ENCODE measurements around the gene RLIM.
A peak's percentile ranks its signal among the peaks of the same experiment; 100 is the strongest.
"Not testable (repeated sequence)": the region's sequence is repeated elsewhere in the genome, so short reads cannot be mapped to it uniquely, and the experiment has no call there.

Gene RLIM, protein sequence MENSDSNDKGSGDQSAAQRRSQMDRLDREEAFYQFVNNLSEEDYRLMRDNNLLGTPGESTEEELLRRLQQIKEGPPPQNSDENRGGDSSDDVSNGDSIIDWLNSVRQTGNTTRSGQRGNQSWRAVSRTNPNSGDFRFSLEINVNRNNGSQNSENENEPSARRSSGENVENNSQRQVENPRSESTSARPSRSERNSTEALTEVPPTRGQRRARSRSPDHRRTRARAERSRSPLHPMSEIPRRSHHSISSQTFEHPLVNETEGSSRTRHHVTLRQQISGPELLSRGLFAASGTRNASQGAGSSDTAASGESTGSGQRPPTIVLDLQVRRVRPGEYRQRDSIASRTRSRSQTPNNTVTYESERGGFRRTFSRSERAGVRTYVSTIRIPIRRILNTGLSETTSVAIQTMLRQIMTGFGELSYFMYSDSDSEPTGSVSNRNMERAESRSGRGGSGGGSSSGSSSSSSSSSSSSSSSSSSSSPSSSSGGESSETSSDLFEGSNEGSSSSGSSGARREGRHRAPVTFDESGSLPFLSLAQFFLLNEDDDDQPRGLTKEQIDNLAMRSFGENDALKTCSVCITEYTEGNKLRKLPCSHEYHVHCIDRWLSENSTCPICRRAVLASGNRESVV

DNA sequence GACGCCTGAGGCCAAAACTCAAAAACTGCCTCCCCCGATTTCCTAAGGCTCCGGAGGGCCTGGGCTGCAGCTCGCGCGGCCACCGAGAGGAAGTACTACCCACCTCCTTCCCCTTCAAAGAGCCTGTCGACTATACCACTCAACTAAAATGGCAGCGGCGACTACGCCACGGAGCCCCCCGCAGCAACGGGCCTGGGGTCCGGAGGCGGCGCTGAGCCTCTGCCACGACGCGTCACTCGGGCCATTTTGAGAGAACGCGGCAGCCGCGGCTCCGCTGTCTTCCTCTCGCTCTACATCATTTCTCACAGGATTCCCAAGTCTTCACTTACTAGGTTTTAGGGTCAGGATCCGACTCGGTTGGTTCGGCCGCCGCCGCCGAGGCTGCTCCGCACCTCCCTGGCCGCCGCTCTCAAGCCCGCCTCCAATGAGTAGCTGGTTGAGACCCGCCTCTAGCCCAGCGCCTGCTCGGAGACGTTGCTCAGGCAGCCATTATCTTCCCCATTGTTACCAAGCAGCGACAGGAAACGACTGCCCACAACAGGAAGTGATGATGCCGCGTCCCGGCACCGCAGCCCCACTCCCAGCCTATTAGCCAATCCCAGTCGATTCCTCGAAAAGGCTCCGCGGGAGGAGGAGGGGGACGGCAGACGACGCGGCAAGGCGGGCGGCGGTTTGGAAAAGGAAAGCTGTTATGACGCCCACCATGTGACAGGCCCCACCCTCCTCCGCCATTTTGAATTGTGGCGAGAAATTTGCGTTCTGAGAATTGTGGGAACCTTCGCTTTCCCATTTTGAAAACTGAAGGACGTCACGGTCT is at the start of gene RLIM:
TSS of gene RLIM (minus strand) at position 532 of the 817 bp plus-strand sequence. CDS start 18,647 bp downstream, outside the sequence.
- peak; percentile 92 for DNase-seq

DNA sequence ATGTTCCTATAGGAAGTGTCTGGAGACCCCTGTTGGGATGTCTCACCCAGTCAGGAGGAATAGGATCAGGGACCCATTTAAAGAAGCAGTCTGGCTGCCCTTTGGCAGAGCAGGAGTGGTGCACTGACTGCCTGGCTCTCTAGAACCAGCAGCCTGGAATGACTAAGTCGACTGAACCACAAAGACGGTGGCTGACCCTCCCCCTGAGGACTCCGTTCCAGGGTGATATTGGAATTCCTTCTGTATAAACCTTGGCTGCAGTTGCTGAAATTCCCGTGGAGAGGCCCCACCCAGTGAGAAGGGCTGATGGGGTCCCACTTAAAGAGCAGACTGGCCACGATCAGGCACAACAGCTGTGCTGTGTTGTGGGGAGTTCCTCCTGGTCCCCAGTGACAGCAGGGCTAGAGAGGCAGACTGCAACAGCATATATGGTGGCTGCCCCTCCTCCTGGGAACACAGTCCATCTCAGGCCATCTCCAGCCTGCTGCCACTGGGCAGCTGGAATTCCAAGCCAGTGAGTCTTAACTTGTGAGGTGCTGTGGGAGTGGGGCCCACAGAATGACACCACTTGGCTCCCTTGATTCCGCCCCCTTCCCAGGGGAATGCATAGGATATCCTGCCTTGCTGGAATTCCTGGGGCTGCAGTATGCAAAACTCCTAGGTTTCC is 41.8 kb upstream of the RLIM start:
- DNase-seq: no peak

DNA sequence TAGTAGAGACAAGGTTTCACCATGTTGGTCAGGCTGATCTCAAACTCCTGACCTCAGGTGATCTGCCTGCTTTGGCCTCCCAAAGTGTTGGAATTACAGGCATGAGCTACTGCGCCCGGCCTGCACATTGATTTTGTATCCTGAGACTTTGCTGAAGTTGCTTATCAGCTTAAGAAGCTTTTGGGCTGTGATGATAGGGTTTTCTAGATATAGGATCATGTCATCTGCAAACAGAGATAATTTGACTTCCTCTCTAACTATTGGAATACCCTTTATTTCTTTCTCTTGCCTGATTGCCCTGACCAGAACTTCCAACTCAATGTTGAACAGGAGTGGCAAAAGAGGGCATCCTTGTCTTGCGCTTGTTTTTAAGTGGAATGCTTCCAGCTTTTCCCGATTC is 40.5 kb upstream of the RLIM start:
- DNase-seq: not testable (repeated sequence)

DNA sequence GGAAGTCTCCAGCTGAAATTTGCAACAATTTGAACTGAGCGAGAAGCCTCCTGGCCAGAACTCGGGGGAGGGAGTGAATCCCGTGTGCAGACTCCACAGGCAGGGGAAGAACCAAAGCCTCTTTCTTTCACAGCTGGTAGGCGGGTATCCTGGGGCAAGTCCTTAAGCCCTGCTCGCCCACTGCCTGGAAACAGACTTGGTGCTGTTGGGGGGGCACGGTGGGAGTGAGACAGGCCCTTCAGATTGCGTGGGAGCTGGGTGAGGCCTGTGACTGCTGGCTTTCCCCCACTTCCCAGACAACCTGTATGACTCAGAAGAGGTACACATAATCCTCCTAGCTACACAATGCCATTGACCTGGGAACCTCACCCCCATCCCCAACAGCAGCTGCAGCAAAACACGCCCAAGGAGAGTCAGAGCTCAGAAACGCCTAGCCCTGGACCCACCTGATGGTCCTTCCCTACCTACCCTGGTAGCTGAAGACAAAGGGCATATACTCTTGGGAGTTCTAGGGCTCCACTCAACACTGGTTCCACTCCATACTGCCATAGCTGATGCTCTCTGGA is 22.4 kb upstream of the RLIM start:
- DNase-seq: no peak

DNA sequence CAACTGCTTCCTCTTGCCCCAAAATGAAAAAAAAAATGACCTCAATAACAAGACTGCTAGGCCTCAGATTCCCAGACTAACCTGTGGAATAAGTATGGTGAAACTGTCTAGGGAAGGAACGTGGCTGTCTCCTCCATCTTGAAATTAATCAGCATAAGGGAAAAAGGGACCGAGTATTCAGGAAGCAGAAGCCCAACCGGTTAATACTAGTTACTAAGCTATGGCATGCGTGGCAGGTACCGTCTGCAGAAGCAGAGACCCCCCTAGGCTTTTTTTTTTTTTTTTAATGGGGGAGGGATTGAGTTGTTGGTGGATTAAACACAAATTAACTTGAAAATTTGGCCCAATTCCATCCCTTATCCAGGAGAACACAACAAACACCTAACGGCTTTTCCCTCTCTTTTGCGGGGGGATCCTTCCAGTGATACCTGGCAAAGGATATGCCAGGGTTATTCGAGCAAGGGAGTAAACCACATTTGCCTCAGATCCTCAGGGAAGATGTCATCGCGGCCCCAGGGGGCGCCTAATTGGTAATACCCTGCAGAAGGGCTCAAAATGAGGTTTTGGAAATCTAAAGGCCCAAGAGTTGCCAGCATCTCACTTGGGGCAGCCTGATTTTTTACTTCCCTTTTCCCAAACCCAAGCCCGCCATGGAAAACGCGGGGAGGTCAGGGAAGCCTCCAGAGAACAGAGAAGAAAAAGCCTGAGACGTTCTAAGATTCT is 893 bp downstream of the RLIM start:
- peak; percentile 22 for DNase-seq

DNA sequence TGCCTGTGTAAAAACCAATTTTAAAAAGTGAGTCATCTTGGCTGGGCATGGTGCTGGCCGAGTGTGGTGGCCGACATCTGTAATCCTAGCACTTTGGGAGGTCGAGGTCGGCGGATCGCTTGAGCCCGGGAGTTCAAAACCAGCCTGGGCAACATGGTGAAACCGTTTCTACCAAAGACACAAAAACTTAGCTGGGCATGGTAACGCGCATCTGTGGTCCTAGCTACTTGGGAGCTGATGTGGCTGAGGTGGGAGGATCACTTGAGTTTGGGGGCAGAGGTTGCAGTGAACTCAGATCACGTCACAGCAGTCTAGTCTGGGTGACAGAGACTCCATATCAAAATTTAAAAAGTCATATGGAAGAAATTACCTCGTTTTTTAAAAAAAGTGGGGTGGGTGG is 7.6 kb downstream of the RLIM start:
- DNase-seq: no peak

DNA sequence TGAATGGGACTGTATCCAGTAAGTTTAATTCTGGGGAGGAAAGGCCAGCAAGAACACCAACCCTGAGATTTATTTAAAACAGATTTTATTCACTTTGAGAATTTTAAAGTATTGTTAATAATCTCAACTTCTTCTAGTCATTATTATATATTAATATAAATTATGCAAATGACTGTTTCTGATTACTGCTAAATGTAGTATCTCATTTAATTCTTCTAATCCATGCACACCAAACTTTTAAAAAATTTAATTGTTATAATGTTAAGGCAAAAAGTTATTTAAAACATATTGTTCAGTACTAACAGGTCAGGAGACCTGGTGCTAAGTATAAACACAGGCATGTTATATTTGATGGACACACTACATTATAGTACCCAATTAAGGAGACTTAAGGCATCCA is 8.1 kb downstream of the RLIM start:
- no peak for DNase-seq

DNA sequence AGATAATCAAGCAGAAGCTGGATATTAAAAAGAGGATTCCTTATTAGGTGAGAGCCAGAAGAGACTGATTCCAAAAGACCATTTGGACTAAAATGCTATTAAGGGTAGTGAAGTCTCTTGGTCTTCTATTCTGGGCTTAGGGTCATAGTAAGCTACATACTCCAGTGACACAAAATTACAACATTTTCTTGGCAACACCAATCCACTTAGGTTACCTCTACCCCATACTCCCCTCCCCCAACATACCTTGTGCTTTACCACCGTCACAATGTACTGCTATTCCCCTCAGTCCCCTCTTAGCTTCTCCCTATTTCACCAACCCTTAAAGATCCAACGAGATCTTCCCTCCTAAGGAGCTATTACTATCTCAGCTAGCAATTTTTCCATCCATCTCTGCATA is 11.4 kb downstream of the RLIM start:
- DNase-seq: no peak

DNA sequence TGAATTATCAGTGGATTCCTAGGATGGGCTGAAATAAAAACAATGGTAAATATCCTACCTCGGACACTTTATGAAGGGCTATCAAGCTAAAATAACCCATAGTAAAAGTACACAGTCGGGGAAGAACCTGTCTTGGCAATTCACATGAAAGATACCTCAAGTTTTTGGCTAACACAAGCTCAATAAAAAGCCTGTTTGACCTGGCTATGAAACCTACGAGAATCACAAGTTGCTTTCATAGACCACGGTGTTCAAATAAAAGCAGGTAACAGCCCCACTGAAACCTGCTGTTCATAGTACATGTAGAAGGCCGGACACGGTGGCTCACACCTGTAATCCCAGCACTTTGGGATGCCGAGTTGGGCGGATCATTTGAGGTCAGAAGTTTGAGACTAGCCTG is 12.3 kb downstream of the RLIM start:
- DNase-seq: no peak

DNA sequence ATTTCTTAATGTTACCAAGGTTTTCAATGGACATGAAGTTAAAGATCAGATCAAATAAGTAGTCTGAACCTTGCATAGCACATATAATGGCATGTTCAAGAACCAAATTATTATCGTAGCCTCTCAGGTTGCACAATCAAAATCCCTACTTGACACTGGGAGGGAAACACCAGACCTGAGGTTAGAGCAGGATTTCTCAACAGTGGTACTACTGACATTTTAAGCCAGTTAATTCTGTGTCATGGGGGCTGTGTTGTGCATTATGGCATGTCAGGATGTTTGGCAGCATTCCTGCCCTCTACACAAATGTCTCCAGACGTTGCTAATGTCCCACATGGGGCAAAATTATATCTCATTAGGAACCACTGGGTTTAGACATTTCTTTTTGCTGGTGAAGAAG is 20.8 kb downstream of the RLIM start:
- DNase-seq: no peak

DNA sequence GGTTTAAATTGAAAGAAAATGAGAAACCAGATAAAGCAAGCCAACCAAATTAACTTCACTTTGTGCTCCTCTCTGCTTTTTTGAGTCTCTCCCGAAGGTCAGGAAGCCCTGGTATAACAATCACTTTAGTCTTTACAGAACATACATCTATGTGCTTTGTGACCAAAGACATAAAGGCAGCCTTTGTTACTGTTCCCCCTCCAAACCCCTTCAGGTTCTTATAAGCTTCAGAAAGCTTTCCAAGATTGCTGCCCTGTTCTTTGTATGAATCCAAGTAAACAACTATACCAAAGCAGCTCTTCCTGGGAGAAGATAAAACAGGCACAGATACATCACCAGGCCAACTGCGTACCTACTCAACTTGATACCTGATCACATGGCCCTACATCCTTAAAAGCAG is 28.7 kb downstream of the RLIM start:
- DNase-seq: no peak

DNA sequence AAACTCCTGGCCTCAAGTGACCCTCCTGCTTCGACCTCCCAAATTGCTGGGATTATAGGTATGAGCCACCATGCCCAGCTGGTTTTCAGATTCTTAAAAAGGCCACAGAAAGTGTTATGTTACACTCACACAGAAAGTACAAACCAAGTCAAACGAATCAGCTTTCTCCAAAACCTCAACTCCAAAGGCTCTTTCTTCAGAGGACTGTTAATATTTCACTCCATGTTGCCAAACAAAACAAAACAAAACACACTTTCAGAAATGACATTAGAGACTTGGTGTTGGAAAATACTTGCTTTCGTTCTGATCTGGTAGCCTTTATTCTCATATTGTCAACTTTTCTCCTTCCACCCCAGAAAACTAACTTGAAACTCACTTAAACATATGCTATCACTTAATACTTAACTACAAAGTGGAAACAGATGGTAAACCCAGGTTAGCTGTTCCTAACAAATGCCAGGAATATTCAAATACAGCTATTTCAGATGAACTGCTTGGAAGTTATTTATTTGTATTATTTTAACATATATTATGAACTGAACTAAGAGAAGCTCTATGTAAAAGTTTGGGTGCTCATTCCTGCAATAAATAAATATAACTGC is 34.7 kb downstream of the RLIM start:
- no peak for DNase-seq

DNA sequence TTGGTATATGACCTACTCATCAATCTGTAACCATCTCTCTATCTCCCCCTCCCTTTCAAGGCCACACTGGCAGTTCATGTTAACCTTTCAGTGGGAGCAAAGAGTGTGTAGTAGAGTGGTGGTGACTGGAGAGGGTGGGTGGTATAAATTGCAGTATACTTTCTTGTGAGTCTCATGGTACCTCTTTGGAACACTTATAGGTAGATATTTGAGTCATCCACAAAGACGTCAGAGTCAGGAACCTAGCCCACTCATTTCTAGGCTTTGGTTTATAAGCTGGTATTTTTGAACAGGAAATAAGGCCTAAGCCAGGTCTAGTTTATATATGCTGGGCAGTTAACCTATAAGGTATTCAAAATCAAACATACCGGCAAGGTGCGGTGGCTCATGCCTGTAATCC is 36.3 kb downstream of the RLIM start:
- DNase-seq: no peak

DNA sequence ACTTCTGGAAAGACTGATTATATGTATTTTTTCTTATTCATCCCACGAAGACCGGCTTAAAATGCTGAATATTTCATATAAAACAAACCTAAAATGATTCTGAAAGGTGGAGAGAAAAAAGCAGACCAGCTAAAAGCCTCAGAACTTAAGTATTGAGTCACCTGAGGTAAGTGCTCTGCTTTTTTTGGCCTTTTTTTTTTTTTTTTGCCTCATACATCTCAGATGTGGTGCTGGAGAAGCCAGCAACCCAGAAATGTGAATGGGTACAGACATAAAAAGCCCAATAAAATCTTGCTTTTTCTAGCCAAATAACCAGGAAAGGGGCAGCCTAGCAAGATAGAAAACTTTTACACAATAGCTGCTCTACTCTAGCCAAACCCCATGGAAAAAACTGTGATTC is 57.0 kb downstream of the RLIM start:
- no peak for DNase-seq

DNA sequence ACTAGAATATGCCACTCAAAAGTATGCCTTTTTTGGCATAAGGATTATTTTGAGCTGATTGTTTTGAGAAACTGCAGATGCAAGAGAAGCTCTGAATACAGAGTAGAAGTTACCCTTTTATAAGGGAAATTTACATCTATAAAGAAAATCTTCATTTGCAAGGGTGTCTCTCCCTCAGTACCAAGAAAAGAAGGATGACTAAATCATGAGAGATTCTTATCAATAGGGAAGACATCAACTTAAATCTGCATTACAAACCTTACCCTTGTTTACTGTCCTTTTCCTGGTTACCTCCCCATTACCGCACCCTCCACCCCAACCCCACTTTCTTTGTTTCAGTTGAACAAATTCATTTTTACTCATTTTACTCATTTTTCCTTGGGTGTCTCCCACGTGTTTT is 62.5 kb downstream of the RLIM start:
- DNase-seq: no peak

DNA sequence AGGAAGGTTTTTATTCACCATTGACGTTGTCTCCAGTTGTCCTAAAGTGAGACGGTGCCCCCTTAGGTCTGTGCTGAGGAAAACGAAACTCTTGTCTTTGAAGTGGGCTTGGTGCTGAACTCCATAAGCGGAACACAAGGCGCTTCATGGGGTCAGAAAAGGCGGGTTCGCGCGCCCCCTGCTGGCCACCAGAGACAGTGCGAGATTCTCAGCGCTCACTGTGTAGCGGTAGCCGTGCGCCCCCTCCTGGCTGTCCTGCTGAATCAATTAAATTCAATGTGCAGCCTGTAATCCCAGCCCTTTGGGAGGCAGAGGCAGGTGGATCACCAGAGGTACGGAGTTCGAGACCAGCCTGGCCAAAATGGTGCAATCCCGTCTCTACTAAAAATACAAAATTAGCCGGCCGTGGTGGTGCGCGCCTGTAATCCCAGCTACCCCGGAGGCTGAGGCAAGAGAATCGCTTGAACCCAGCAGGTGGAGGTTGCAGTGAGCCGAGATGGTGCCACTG is 64.1 kb downstream of the RLIM start:
- DNase-seq: peak; percentile 55

DNA sequence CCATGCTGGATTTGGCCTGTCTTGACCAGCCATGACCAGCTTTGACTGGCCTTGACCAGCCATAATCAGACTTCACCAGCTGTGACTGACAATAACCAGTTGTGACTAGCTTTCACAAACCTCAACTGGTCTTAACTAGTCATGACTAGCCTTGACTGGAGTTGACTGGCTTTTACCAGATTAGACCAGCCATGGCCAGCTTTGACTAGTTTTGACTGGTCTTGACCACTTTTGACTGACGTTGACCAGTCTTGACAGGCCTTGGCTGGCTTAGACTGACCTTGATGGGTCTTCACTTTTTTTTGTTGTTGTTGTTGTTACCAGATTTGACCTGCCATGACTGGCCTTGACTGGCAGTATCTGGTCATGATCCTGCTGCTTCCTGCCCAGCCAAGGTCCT is 67.4 kb downstream of the RLIM start:
- DNase-seq: no peak

DNA sequence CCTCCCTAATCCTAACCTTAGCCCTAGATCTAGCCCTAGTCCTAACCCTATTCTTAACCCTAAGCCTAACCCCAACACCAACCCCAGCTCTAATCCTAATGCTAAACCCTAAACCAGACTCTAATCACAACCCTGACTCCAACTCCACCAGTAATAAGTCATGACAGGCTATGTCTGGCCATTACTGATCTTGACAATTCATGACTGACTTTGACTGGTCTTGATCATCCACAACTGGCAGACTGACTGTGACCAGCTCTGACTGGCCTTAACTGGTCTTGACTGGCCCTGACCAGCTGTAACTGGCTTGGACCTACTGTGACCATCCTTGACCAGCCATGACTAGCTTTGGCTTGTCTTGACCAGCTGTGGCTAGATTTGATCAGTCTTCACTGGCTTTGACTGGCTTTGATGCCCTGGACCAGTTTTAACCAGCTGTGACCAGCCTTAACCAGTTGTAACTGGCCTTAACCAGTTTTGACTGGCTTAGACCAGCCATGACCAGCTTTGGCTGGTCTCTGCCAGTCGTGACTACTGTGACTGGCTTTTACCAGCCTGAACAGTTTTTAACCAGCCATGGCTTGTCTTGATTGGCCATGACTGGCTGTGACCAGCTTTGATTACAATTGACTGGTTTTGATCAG is 68.4 kb downstream of the RLIM start:
- DNase-seq: no peak

DNA sequence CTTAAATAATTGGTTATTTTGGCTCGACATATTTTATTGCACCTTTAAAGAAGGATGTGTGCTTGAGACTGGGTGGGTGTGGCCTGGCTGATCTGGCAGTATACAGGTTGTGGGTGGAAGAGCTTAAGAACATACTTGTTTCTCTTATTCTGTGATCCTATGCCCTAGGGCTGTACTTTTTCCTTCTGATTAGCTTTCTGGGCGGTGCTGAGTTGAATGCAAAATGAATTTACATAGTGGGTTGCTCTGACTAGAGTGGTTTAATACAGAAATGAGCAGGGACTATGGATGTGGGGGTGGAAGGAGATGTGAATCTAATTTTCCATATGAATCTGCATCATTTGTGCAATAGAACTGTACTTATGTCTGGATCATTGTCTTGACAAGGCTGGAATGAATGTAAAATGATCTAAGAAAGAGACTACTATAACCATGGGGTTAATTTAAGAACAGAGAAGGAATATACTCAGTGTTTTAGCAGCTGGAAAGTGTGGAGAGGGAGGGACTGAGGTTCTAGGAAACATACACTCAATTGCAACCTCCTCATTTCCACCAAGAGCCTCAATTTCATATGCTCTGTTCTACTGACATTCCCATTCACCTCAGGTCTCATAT is 73.7 kb downstream of the RLIM start:
- no peak for DNase-seq

DNA sequence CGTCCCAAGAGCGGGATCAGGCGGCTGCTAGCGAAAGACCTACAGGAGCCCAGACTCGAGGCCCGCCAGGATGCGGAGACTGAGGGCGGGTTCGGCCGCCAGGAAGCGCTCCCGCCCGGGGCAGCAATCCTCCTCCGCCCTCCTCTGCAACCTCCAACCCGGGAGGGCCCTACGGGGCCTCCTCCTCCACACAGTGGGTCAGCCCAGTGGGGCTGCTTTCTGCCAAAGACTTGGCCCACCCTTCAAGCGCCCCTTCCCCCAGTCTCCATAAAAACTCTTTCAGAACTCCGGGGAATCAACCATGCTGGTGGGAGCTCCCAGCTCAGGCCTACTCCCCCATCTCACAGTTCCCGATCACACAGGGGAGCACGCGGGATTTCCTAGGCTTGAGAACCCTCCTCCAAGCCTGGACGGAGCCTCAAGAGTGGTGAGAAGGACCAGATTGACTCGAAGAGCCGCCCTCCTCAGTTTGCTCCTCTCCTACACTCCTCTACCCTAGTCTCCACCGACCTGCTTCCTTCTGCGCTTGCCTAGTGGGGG is 77.5 kb downstream of the RLIM start:
- DNase-seq: no peak
